Fibroblast of lung (primary cell): ENCODE data around the gene OSGEPL1. TPM values are rescaled to one million over a fixed set of nuclear protein-coding genes. Genes with fewer than 3 reads are reported as not detected.

ENCODE experiments used
- DNase-seq, 2 donors: peaks; one replicate each; pipeline versions ENCODE4 v3.0.0 to v3.0.0-alpha.2; 2010; ENCODE audit warnings: low read depth in 2 of 2
- H2AFZ ChIP-seq: 2 replicates; pipeline ENCODE4 v1.5.1; 2012; ENCODE audit warnings: low read length, control low read depth, inconsistent platforms
- H3K27ac ChIP-seq: 2 replicates; pipeline ENCODE4 v1.5.1; 2011; ENCODE audit warnings: low read length, control low read depth; ENCODE audit not compliant: insufficient read depth
- H3K27me3 ChIP-seq: 2 replicates; pipeline ENCODE4 v1.5.1; 2011; ENCODE audit warnings: mild to moderate bottlenecking, low read length; ENCODE audit not compliant: control insufficient read depth, insufficient read depth
- H3K36me3 ChIP-seq: 2 replicates; pipeline ENCODE4 v1.5.1; 2011; ENCODE audit warnings: low read length; ENCODE audit not compliant: control insufficient read depth, insufficient read depth
- H3K4me1 ChIP-seq: 2 replicates; pipeline ENCODE4 v1.5.1; 2011; ENCODE audit warnings: low read length; ENCODE audit not compliant: control insufficient read depth, insufficient read depth; ENCODE audit errors: extremely low read depth
- H3K4me2 ChIP-seq: 2 replicates; pipeline ENCODE4 v1.5.1; 2011; ENCODE audit warnings: low read length, control low read depth; ENCODE audit not compliant: insufficient read depth; ENCODE audit errors: extremely low read depth
- H3K4me3 ChIP-seq, 4 experiments: fragments of 200-600 bp in 1 of 4; sonication (generic) in 1 of 4; replicated peaks in 1 of 4; 2 replicates each; pipeline ENCODE4 v1.5.1; 2011 to 2016; ENCODE audit warnings: low read length in 4 of 4, low read depth in 3 of 4, mild to moderate bottlenecking in 3 of 4, control low read depth in 2 of 4, inconsistent platforms in 1 of 4, mixed read lengths in 1 of 4; ENCODE audit not compliant: insufficient read depth in 1 of 4; ENCODE audit errors: control extremely low read depth in 1 of 4
- H3K79me2 ChIP-seq: 2 replicates; pipeline ENCODE4 v1.5.1; 2012; ENCODE audit warnings: mild to moderate bottlenecking, low read length, inconsistent platforms; ENCODE audit not compliant: control insufficient read depth, insufficient read depth
- H3K9ac ChIP-seq: 2 replicates; pipeline ENCODE4 v1.5.1; 2011; ENCODE audit warnings: mild to moderate bottlenecking, low read length, control low read depth; ENCODE audit not compliant: insufficient read depth
- H3K9me3 ChIP-seq: 2 replicates; pipeline ENCODE4 v1.5.1; 2012; ENCODE audit warnings: low read depth, low read length; ENCODE audit not compliant: control insufficient read depth, insufficient read depth
- H4K20me1 ChIP-seq: 2 replicates; pipeline ENCODE4 v1.5.1; 2011; ENCODE audit warnings: low read length; ENCODE audit not compliant: control insufficient read depth, insufficient read depth; ENCODE audit errors: extremely low read depth
- EZH2 ChIP-seq: IDR thresholded peaks from 2 replicates; pipeline ENCODE4 v1.5.1; 2012; ENCODE audit warnings: low read length, control low read depth, mild to moderate bottlenecking; ENCODE audit errors: missing control alignments
- polyA plus RNA-seq, 2 donors: library from polyadenylated mRNA; depleted of rRNA in 1 of 2; stranded (reverse) in 1 of 2; unstranded in 1 of 2; fragments of >200 nt; gene quantifications; 2 replicates each; pipeline ENCODE4 v1.2.1, GENCODE V29; 2011 to 2012; ENCODE audit warnings: missing spikeins in 1 of 2
- total RNA-seq: library from RNA; depleted of rRNA; stranded (reverse); fragments of >200 nt; gene quantifications from 2 replicates; pipeline ENCODE4 v1.2.1, GENCODE V29; 2014
- TF ChIP-seq, protein P1 (sequence below), 2 donors: IDR thresholded peaks in 1 of 2; conservative IDR thresholded peaks in 1 of 2; 1 replicate in 1 of 2; 2 replicates in 1 of 2; pipeline ENCODE4 v1.5.1; 2011 to 2012; ENCODE audit warnings: low read length in 2 of 2, control low read depth in 1 of 2, inconsistent platforms in 1 of 2, low read depth in 1 of 2, mild to moderate bottlenecking in 1 of 2

OSGEPL1 gene
- total and polyA plus RNA-seq, 2 donors (not counting 1 experiment from before 2014, with no cell fraction given) = 6.7 to 6.9 TPM

DNA sequence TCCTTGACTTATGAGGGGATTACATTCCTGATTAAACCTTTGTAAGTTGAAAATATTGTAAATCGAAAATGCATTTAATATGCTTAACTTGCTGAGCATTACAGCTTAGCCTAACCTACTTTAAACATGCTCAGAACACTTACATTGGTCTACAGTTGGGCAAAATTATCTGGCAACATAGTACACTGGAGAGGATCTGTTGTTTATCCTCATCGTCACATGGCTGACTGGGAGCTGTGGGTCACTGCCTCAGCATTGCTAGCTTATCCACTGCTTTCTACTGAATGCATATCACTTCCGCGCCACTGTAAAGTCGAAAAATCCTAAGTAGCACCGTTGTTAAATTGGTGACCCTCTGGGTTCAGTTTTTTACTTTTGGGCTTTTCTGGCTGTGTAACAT is 35.3 kb upstream of the OSGEPL1 start:
- H3K9me3 ChIP-seq = no peaks in the 10 kb centered on the region
- H3K4me3 ChIP-seq = no peak overlapping the region
- no peak for DNase-seq
- no peak overlapping the region for H3K4me2 ChIP-seq
- H4K20me1 ChIP-seq = no peaks in the 10 kb centered on the region
- H3K4me1 ChIP-seq = peaks cover 8% of the 10 kb centered on the region
- TF ChIP-seq EZH2 = no peak
- H2AFZ ChIP-seq = no peak overlapping the region
- no peaks in the 10 kb centered on the region for H3K27me3 ChIP-seq
- no peak overlapping the region for H3K9ac ChIP-seq
- H3K36me3 ChIP-seq = no peaks in the 10 kb centered on the region
- H3K27ac ChIP-seq = no peak overlapping the region
- H3K79me2 ChIP-seq = peaks cover 2% of the 10 kb centered on the region

DNA sequence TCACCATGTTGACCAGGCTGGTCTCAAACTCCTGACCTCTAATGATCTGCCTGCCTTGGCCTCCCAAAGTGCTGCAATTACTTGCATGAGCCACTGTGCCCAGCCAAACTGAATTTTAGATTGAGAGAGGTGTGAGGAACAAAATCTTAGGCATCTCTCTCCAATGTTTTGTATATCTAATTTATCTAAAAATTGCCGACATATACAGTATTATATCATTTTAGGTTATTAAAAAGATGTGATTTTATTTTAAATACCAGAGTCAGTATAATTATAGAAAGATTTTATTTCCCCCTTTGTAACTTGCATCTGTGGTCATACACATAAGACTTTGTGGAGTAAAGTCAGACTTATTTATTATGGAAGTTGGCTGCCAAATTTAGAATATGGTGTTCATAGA is 31.7 kb upstream of the OSGEPL1 start:
- no peaks in the 10 kb centered on the region for H3K9me3 ChIP-seq
- peaks cover 11% of the 10 kb centered on the region for H3K79me2 ChIP-seq
- H3K9ac ChIP-seq = no peak overlapping the region
- H4K20me1 ChIP-seq = no peaks in the 10 kb centered on the region
- no peak overlapping the region for H3K4me3 ChIP-seq
- no peak overlapping the region for H3K4me2 ChIP-seq
- no peak overlapping the region for H2AFZ ChIP-seq
- H3K27ac ChIP-seq = no peak overlapping the region
- peaks cover 2% of the 10 kb centered on the region for H3K4me1 ChIP-seq
- DNase-seq = no peak
- no peaks in the 10 kb centered on the region for H3K27me3 ChIP-seq
- TF ChIP-seq EZH2 = no peak
- H3K36me3 ChIP-seq = no peaks in the 10 kb centered on the region

DNA sequence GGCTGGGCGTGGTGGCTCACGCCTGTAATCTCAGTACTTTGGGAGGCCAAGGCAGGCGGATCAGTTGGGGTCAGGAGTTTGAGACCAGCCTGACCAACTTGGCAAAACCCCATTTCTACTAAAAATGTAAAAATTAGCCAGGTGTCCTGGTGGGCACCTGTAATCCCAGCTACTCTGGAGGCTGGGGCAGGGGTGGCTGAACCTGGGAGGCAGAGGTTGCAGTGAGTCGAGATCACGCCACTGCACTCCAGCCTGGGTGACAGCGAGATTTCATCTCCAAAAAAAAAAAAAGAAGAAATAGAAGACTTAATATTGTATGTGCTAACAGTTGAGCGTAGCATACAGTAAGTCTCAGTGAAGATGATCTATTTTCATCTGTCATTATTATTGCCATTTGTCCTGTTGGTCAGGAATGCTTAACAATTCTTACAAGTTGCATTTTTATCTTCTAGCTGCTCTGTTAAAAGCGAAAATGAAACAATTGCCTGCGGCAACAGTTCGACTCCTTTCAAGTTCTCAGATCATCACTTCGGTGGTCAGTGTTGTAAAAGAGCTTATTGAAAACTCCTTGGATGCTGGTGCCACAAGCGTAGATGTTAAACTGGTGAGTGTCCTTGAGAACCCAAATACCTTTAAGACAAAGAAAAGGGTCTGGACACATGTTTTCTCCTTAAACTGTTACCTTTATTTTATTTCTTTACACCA is 28.9 kb upstream of the OSGEPL1 start:
- Histone ChIP-seq H3K27ac (no peak overlapping the region), H4K20me1 (no peaks in the 10 kb centered on the region), H3K79me2 (peaks cover 23% of the 10 kb centered on the region), H3K4me1 (no peaks in the 10 kb centered on the region), H3K4me3 (no peak overlapping the region), H3K27me3 (no peaks in the 10 kb centered on the region), H3K4me2 (no peak overlapping the region), H3K9ac (no peak overlapping the region), H3K9me3 (no peaks in the 10 kb centered on the region), H3K36me3 (no peaks in the 10 kb centered on the region), H2AFZ (no peak overlapping the region)
- DNase-seq = no peak
- no peak for TF ChIP-seq EZH2
- TF ChIP-seq, protein P1, sequence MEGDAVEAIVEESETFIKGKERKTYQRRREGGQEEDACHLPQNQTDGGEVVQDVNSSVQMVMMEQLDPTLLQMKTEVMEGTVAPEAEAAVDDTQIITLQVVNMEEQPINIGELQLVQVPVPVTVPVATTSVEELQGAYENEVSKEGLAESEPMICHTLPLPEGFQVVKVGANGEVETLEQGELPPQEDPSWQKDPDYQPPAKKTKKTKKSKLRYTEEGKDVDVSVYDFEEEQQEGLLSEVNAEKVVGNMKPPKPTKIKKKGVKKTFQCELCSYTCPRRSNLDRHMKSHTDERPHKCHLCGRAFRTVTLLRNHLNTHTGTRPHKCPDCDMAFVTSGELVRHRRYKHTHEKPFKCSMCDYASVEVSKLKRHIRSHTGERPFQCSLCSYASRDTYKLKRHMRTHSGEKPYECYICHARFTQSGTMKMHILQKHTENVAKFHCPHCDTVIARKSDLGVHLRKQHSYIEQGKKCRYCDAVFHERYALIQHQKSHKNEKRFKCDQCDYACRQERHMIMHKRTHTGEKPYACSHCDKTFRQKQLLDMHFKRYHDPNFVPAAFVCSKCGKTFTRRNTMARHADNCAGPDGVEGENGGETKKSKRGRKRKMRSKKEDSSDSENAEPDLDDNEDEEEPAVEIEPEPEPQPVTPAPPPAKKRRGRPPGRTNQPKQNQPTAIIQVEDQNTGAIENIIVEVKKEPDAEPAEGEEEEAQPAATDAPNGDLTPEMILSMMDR (conservative IDR thresholded peaks at IDR 0.05 in 1 of 2, IDR thresholded peaks at IDR 0.05 in 1 of 2; ENCODE audit: low read depth in 1 of 2, low read length in 2 of 2) = no peak
